HG03442 (cell line): Measurements from ENCODE around the gene A4GALT.
"Not testable (repeated sequence)": the region's sequence is repeated elsewhere in the genome, so short reads cannot be mapped to it uniquely, and the experiment has no call there.

ENCODE experiments used
- ATAC-seq: cut with Tn5 transposase; IDR thresholded peaks from one replicate; pipeline ENCODE4 v1.9.1; 2021; ENCODE audit warnings: mild to moderate bottlenecking, moderate library complexity; ENCODE audit not compliant: unreplicated experiment

The A4GALT gene

GRCh38 chr22:42743501-42743991, 22.9 kb upstream of the A4GALT start:
- ATAC-seq, result no peak

- no peak for ATAC-seq
Observed at GRCh38 chr22:42742940-42743339, 22.3 kb upstream of the A4GALT start.

GRCh38 chr22:42740320-42740719, 19.6 kb upstream of the A4GALT start:
- not testable (repeated sequence) for ATAC-seq

DNA sequence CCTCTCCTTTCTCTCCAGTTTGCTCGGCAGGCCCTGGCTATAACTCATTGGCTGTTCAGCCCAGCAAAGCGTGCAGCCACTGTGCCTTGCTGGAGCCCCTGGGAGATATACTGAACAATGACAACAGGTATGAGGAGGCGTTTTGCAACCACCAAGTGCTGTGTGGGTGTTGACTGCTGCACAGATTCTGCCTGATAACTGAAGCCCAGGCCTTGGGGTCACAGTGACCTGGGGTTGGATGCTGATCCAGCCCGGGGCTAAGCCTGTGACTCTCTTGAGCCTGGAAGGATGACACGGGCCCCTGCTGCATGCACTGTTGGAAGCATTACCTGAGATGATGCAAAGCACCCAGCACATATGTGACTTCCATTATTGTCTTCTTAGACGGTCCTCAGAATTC, 13.7 kb upstream of the A4GALT start:
- no peak for ATAC-seq

- not testable (repeated sequence) for ATAC-seq
Observed at GRCh38 chr22:42733394-42733793, 12.7 kb upstream of the A4GALT start.

GRCh38 chr22:42732081-42732480, 11.4 kb upstream of the A4GALT start:
- no peak for ATAC-seq

GRCh38 chr22:42726811-42727210, 6.1 kb upstream of the A4GALT start:
- ATAC-seq, result no peak

GRCh38 chr22:42725606-42726355, 5.1 kb upstream of the A4GALT start:
- ATAC-seq, result no peak

- no peak for ATAC-seq
Observed at GRCh38 chr22:42724062-42724461, 3.4 kb upstream of the A4GALT start.

- ATAC-seq, result no peak
Observed at GRCh38 chr22:42721045-42721434, 370 bp upstream of the A4GALT start.

DNA sequence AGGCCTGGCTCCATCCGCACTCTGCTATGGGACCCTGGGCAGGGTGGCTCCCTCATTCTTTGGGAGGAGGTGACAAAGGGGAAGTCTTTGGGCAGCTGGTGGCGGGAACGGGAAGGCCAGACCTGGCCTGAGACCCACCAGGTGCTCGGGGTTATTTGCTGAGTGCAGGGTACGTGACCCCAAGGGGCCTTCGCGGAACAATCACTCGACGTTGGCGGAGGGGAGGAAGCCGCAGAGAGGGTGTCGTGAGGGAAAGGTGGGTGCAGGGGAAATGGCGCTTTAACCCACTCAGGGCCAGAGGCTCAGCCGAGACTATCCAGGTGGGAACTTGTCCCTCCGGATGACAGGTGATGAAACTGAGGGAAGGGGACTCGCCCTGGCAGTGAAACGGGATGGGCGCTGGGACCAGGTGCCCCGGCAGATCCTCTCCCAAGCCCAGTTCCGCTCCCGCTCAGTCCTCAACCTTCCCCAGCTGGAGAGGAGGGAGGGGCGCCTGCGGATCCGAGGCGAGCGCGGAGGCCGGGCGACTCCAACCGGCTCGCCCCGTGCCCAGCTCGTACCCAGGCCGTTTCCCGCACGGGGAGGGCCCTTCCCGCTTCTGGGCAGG, 911 bp downstream of the A4GALT start:
- ATAC-seq, result no peak

DNA sequence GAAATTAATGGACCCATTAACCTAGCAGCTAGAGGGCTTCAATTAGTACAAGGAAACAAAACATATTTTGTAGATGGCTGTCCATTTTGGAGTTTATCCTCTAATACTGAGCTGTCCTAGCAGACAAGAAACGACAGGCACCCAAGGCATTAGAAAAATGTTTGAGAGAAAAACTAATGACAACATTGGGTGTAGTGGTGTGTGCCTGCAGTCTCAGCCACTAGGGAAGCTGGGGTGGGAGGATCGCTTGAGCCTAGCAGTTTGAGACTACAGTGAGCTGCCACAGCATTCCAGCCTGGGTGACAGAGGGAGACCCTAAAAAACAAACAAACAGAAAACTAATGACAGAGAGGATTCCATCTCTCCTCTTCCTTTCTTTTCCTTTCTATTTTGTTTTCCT, 1.5 kb downstream of the A4GALT start:
- ATAC-seq, result no peak

DNA sequence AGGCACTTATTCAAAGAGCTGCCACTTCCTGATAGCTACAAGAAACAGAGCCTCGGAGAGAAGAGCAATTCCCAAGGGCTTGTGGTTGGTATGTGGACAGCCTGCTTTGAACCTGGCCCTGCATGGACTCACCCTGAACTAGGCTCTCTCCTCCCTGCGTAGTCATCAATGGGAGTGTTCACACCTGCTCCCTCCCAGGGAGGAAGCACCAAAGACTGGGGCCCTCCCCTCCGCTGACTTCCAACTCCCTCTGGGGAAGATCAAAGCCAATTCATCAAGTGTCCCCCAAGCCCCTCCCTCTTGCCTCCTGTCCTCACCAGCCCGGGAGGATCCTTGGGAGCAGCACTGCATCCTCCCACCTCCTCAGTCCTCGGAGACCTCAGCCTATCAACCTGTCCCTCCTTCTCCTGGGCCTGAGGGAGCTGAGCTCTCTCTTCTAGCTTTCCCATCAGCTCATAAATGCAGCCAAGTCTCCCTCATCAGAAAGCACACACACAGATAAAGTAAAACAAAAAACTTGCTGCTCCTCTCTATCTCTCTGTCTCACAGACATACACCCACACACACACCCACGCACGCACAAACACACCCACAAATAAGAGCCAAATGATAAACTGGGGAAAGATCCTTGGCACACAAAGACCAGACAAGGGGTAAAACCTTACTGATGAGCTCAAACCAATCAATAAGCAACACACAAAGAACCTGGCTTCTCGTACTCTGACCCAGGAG, 3.3 kb downstream of the A4GALT start:
- ATAC-seq, result no peak

DNA sequence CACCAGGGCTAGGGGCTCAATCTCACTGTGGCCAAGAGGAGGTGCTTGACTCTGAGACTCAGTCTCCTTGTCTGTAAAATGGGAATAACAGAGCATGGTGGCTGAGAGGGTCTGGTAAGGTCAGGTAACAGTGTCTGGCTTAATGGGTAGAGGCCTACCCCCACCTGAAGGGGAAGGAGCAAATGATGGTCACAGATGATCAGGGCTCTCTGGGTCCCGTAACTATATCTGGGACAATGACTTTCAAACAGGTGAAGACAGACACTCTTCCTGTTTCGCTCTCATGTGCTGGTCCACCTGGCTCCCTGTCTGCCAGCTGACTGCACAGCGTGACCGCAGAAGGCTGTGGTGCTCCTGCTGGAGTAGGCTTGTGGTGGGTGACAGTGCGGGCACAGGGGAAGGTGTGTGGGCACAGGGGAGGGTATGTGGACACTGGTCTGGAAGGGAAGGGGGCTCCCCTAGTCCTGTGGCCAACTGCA, 4.0 kb downstream of the A4GALT start:
- ATAC-seq, result no peak

DNA sequence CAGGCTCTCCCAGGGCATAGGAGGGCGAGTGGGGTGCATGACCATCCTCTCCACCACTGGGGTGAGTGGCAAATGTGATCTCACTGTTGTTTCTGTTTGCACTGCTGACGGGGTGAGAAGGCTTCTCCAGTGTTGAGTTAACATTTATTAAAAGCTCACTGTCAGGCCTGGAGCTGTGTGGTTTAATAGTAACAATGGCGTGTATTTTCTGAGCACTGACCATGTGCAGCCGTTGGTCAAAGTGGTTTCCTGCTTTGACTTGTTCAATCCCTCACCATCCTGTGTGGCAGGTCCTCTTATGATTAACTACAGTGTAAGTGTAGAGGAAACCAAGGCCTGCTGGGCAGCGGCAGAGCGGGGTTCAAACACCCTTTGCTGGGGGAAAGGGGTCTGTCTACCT, 4.4 kb downstream of the A4GALT start:
- no peak for ATAC-seq

- ATAC-seq, result no peak
Observed at GRCh38 chr22:42714768-42715390, 5.8 kb downstream of the A4GALT start.

DNA sequence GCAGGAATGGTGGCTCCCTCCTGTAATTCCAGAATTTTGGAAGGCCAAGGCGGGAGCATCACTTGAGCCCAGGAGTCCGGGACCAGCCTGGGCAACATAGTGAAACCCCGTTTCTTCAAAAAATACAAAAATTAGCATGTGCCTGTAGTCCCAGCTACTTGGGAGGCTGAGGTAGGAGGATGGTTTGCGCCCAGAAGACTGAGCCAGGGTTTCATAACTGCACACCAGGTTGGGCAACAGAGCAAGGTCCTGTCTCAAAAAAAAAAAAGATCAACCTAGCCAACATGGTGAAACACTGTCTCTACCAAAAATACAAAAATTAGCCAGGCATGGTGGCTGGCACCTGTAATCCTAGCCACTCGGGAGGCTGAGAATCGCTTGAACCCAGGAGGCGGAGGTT, 6.4 kb downstream of the A4GALT start:
- no peak for ATAC-seq

- no peak for ATAC-seq
Observed at GRCh38 chr22:42711895-42712837, 8.5 kb downstream of the A4GALT start.

- no peak for ATAC-seq
Observed at GRCh38 chr22:42711281-42711731, 9.4 kb downstream of the A4GALT start.

DNA sequence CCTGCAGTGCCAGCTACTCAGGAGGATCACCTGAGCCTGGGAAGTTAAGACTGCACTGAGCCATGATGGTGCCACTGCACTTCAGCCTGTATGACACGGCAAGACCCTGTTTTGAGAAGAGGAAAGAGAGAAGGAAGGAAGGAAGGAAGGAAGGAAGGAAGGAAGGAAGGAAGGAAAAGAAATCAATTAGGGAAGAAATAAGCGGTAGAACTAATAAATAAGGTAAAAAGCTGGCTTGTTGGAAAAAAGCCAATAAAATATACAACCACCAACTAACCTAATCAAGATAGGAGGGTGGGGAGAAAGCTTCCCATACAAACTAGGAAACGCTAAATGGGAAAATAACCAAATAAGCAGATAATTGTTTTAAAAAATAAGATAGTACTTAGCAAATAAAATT, 12.3 kb downstream of the A4GALT start:
- no peak for ATAC-seq
